ENCODE measurements around the gene CTIF. TPM values are rescaled to one million over a fixed set of nuclear protein-coding genes. Genes with fewer than 3 reads are reported as not detected.

CTIF gene
- polyA plus RNA-seq, 1 of the 3 experiments (the other 2 are of a cell fraction): 47.2 TPM

DNA sequence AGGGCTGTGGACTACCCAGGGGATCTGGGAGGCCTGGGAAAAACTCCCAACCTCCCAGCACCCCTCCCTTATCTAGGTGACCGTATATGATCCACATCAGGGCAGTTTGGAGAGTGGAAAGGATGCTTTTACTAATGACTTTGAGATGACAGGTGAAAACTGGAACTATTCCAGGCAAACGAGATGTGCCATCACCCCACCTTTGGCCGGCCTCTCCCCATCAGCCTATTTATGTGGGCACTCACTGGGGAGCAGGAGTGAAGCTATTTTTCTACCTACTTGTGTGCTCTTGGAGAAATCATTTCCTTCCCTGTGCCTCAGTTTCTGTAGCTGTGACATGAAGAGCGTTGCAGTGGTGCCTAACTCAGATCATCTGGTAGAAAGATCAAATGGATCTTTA is 304.8 kb downstream of the CTIF start:
- WGBS (ENCODE audit: low lambda C conversion rate): 93% methylated on average over 4 of the region's 4 CpGs
- Histone ChIP-seq H3K36me3 (replicated peaks in 1 of 2; ENCODE audit: control insufficient read depth in 1 of 2, insufficient read depth in 2 of 2, low read length in 1 of 2) (no peaks in the 10 kb centered on the region), H3K4me3 (ENCODE audit: low read depth in 2 of 2, low read length in 1 of 2) (no peak overlapping the region), H3K27ac (ENCODE audit: low read depth in 2 of 2, low read length in 1 of 2) (no peak overlapping the region), H3K9ac (no peak overlapping the region), H4K20me1 (ENCODE audit: insufficient read depth) (no peaks in the 10 kb centered on the region), H3K27me3 (ENCODE audit: insufficient read depth) (no peaks in the 10 kb centered on the region), H3K4me1 (ENCODE audit: control insufficient read depth in 1 of 2, insufficient read depth in 2 of 2, low read depth in 1 of 2, low read length in 1 of 2) (peaks cover 20 to 52% of the 10 kb centered on the region in 2 experiments; a peak in 3 of 4 replicates), H2AFZ (ENCODE audit: low read depth) (no peak overlapping the region), H3K4me2 (no peak overlapping the region), H3K9me2 (no peaks in the 10 kb centered on the region), H3K9me3 (no peaks in the 10 kb centered on the region), H3K79me2 (ENCODE audit: insufficient read depth) (peaks cover 3% of the 10 kb centered on the region; the same call in 1 of the 2 replicates), H3F3A (replicated peaks; ENCODE audit: insufficient read depth) (peaks cover 12% of the 10 kb centered on the region)
- ChIA-PET CTCF (interaction anchor here (0.7 kb wide), 1 partner anchor 16 kb away, joined by 3 read pairs; no protein-coding TSS in a partner anchor), POLR2A (interaction anchor here (0.9 kb wide), 1 partner anchor 11 kb away, joined by 3 read pairs; no protein-coding TSS in a partner anchor)
- DNase-seq: no peak
- TF ChIP-seq TAF1 (IDR thresholded peaks at IDR 0.05; ENCODE audit: borderline replicate concordance, low read depth, low read length): no peak
- no peak for TF ChIP-seq MXI1 (IDR thresholded peaks at IDR 0.05; ENCODE audit: low read depth, low read length)

GRCh38 chr18:48844271-48844670 is 305.4 kb downstream of the CTIF start:
- CTCF ChIA-PET: interaction anchor here (0.7 kb wide), 1 partner anchor 15 kb away, joined by 3 read pairs; no protein-coding TSS in a partner anchor
- Histone ChIP-seq H3K9me2 (no peaks in the 10 kb centered on the region), H3K4me2 (no peak overlapping the region), H4K20me1 (ENCODE audit: insufficient read depth) (no peaks in the 10 kb centered on the region), H3K27ac (ENCODE audit: low read depth in 2 of 2, low read length in 1 of 2) (no peak overlapping the region), H3K9me3 (no peaks in the 10 kb centered on the region), H3K4me3 (ENCODE audit: low read depth in 2 of 2, low read length in 1 of 2) (no peak overlapping the region), H3F3A (replicated peaks; ENCODE audit: insufficient read depth) (peaks cover 8% of the 10 kb centered on the region), H3K4me1 (ENCODE audit: control insufficient read depth in 1 of 2, insufficient read depth in 2 of 2, low read depth in 1 of 2, low read length in 1 of 2) (peaks cover 15 to 47% of the 10 kb centered on the region in 2 experiments; a peak in 3 of 4 replicates), H3K9ac (no peak overlapping the region), H3K27me3 (ENCODE audit: insufficient read depth) (no peaks in the 10 kb centered on the region), H3K79me2 (ENCODE audit: insufficient read depth) (peaks cover 3% of the 10 kb centered on the region; the same call in 1 of the 2 replicates), H2AFZ (ENCODE audit: low read depth) (no peak overlapping the region), H3K36me3 (replicated peaks in 1 of 2; ENCODE audit: control insufficient read depth in 1 of 2, insufficient read depth in 2 of 2, low read length in 1 of 2) (no peaks in the 10 kb centered on the region)
- POLR2A ChIA-PET: interaction anchor here (0.9 kb wide), 1 partner anchor 10 kb away, joined by 3 read pairs; no protein-coding TSS in a partner anchor
- TF ChIP-seq EP300 (IDR thresholded peaks at IDR 0.05; ENCODE audit: borderline replicate concordance in 1 of 2, low read depth in 1 of 2, low read length in 1 of 2) (no peak), RXRA (IDR thresholded peaks at IDR 0.05; ENCODE audit: borderline replicate concordance, low read depth) (no peak), CTCF (IDR thresholded peaks at IDR 0.05) (no peak), USF1 (IDR thresholded peaks at IDR 0.05; ENCODE audit: borderline replicate concordance, low read depth) (no peak), EZH2phosphoT487 (IDR thresholded peaks at IDR 0.05; ENCODE audit: borderline replicate concordance, low read depth) (no peak), NRF1 (IDR thresholded peaks at IDR 0.05; ENCODE audit: low read depth, low read length) (no peak), TAF1 (IDR thresholded peaks at IDR 0.05; ENCODE audit: borderline replicate concordance, low read depth, low read length) (no peak), MAX (IDR thresholded peaks at IDR 0.05; ENCODE audit: low read depth) (no peak), FOSL2 (IDR thresholded peaks at IDR 0.05; ENCODE audit: borderline replicate concordance, low read depth) (no peak)
- TF ChIP-seq, protein P1, sequence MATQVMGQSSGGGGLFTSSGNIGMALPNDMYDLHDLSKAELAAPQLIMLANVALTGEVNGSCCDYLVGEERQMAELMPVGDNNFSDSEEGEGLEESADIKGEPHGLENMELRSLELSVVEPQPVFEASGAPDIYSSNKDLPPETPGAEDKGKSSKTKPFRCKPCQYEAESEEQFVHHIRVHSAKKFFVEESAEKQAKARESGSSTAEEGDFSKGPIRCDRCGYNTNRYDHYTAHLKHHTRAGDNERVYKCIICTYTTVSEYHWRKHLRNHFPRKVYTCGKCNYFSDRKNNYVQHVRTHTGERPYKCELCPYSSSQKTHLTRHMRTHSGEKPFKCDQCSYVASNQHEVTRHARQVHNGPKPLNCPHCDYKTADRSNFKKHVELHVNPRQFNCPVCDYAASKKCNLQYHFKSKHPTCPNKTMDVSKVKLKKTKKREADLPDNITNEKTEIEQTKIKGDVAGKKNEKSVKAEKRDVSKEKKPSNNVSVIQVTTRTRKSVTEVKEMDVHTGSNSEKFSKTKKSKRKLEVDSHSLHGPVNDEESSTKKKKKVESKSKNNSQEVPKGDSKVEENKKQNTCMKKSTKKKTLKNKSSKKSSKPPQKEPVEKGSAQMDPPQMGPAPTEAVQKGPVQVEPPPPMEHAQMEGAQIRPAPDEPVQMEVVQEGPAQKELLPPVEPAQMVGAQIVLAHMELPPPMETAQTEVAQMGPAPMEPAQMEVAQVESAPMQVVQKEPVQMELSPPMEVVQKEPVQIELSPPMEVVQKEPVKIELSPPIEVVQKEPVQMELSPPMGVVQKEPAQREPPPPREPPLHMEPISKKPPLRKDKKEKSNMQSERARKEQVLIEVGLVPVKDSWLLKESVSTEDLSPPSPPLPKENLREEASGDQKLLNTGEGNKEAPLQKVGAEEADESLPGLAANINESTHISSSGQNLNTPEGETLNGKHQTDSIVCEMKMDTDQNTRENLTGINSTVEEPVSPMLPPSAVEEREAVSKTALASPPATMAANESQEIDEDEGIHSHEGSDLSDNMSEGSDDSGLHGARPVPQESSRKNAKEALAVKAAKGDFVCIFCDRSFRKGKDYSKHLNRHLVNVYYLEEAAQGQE (IDR thresholded peaks at IDR 0.05; ENCODE audit: low read depth, low read length): no peak
- no peak for DNase-seq
- 100% methylated on average over 9 of the region's 9 CpGs for WGBS (ENCODE audit: low lambda C conversion rate)

All from SK-N-SH (cell line).